ENCODE measurements around the gene WNT9A. TPM values are rescaled to one million over a fixed set of nuclear protein-coding genes. Genes with fewer than 3 reads are reported as not detected.
A peak's percentile ranks its signal among the peaks of the same experiment; 100 is the strongest.

Gene WNT9A
- total RNA-seq, 2 donors from 2014 or later, result 0.11 TPM; not detected in 1

- H3K9me3 Mint-ChIP-seq, result no peaks in the 10 kb centered on the region
- peaks cover 0 to 3% of the 10 kb centered on the region in 2 donors for H3K4me1 Mint-ChIP-seq (ENCODE audit: low read depth in 2 of 2)
- DNase-seq (ENCODE audit: low spot score), result no peak
- no peak overlapping the region for H3K27ac Mint-ChIP-seq
- no peaks in the 10 kb centered on the region for H3K27me3 Mint-ChIP-seq
- H3K4me3 Mint-ChIP-seq, result no peak overlapping the region
- ATAC-seq, result no peak
- H3K36me3 Mint-ChIP-seq, result no peaks in the 10 kb centered on the region
These were observed 55.7 kb downstream of the WNT9A start for GRCh38 chr1:227891955-227892488.

- Mint-ChIP-seq H3K36me3 (no peaks in the 10 kb centered on the region), H3K27ac (no peak overlapping the region), H3K9me3 (no peaks in the 10 kb centered on the region), H3K4me3 (no peak overlapping the region), H3K27me3 (no peaks in the 10 kb centered on the region), H3K4me1 (ENCODE audit: low read depth in 2 of 2) (peaks cover 0 to 3% of the 10 kb centered on the region in 2 donors)
- ATAC-seq (no peak), DNase-seq (ENCODE audit: low spot score) (no peak)
These were observed 56.3 kb downstream of the WNT9A start for GRCh38 chr1:227891223-227891954.

- no peak overlapping the region for H3K4me3 Mint-ChIP-seq
- no peak for ATAC-seq
- no peak for DNase-seq (ENCODE audit: low spot score)
- H3K27me3 Mint-ChIP-seq, result no peaks in the 10 kb centered on the region
- peaks cover 2 to 6% of the 10 kb centered on the region in 2 donors for H3K4me1 Mint-ChIP-seq (ENCODE audit: low read depth in 2 of 2)
- no peak overlapping the region for H3K27ac Mint-ChIP-seq
- no peaks in the 10 kb centered on the region for H3K36me3 Mint-ChIP-seq
- H3K9me3 Mint-ChIP-seq, result no peaks in the 10 kb centered on the region
These were observed 57.1 kb downstream of the WNT9A start for GRCh38 chr1:227890451-227891222.

- ATAC-seq (no peak), DNase-seq (ENCODE audit: low spot score) (no peak)
- Mint-ChIP-seq H3K4me3 (no peak overlapping the region), H3K9me3 (no peaks in the 10 kb centered on the region), H3K4me1 (ENCODE audit: low read depth in 2 of 2) (peaks cover 5 to 8% of the 10 kb centered on the region in 2 donors), H3K36me3 (no peaks in the 10 kb centered on the region), H3K27ac (no peak overlapping the region), H3K27me3 (no peaks in the 10 kb centered on the region)
These were observed 57.8 kb downstream of the WNT9A start for GRCh38 chr1:227889863-227890405.

GRCh38 chr1:227889047-227889862, 58.5 kb downstream of the WNT9A start:
- no peaks in the 10 kb centered on the region for H3K36me3 Mint-ChIP-seq
- no peaks in the 10 kb centered on the region for H3K27me3 Mint-ChIP-seq
- H3K9me3 Mint-ChIP-seq, result no peaks in the 10 kb centered on the region
- no peak overlapping the region for H3K27ac Mint-ChIP-seq
- H3K4me3 Mint-ChIP-seq, result no peak overlapping the region
- DNase-seq (ENCODE audit: low spot score) (no peak), ATAC-seq (no peak)
- H3K4me1 Mint-ChIP-seq (ENCODE audit: low read depth in 2 of 2), result peaks cover 5 to 8% of the 10 kb centered on the region in 2 donors

GRCh38 chr1:227888404-227889046, 59.2 kb downstream of the WNT9A start:
- H3K4me3 Mint-ChIP-seq, result no peak overlapping the region
- ATAC-seq, result no peak
- no peaks in the 10 kb centered on the region for H3K9me3 Mint-ChIP-seq
- H3K27me3 Mint-ChIP-seq, result no peaks in the 10 kb centered on the region
- no peak for DNase-seq (ENCODE audit: low spot score)
- peaks cover 5 to 8% of the 10 kb centered on the region in 2 donors for H3K4me1 Mint-ChIP-seq (ENCODE audit: low read depth in 2 of 2)
- no peaks in the 10 kb centered on the region for H3K36me3 Mint-ChIP-seq
- H3K27ac Mint-ChIP-seq, result no peak overlapping the region

- DNase-seq (ENCODE audit: low spot score), result no peak
- H3K36me3 Mint-ChIP-seq, result no peaks in the 10 kb centered on the region
- no peak overlapping the region for H3K27ac Mint-ChIP-seq
- no peaks in the 10 kb centered on the region for H3K27me3 Mint-ChIP-seq
- peak in 1 of 2 donors; percentile 28 for ATAC-seq
- no peaks in the 10 kb centered on the region for H3K9me3 Mint-ChIP-seq
- peak overlapping the region; percentile 59 for H3K4me3 Mint-ChIP-seq
- peaks cover 5 to 8% of the 10 kb centered on the region in 2 donors for H3K4me1 Mint-ChIP-seq (ENCODE audit: low read depth in 2 of 2)
These were observed 59.9 kb downstream of the WNT9A start for GRCh38 chr1:227887697-227888403.

GRCh38 chr1:227886993-227887696, 60.6 kb downstream of the WNT9A start:
- Mint-ChIP-seq H3K9me3 (no peaks in the 10 kb centered on the region), H3K4me1 (ENCODE audit: low read depth in 2 of 2) (peaks cover 5 to 8% of the 10 kb centered on the region in 2 donors), H3K36me3 (no peaks in the 10 kb centered on the region), H3K27me3 (no peaks in the 10 kb centered on the region), H3K27ac (no peak overlapping the region), H3K4me3 (no peak overlapping the region)
- DNase-seq (ENCODE audit: low spot score) (no peak), ATAC-seq (peak in 1 of 2 donors; percentile 34)

- Mint-ChIP-seq H3K9me3 (no peaks in the 10 kb centered on the region), H3K36me3 (no peaks in the 10 kb centered on the region), H3K4me1 (ENCODE audit: low read depth in 2 of 2) (peaks cover 5 to 8% of the 10 kb centered on the region in 2 donors), H3K27me3 (no peaks in the 10 kb centered on the region), H3K4me3 (no peak overlapping the region), H3K27ac (no peak overlapping the region)
- ATAC-seq (no peak), DNase-seq (ENCODE audit: low spot score) (no peak)
These were observed 61.2 kb downstream of the WNT9A start for GRCh38 chr1:227886503-227886961.

GRCh38 chr1:227885648-227886502, 61.9 kb downstream of the WNT9A start:
- no peak for ATAC-seq
- DNase-seq (ENCODE audit: low spot score), result no peak
- Mint-ChIP-seq H3K4me3 (peak overlapping the region; percentile 17), H3K27ac (no peak overlapping the region), H3K9me3 (no peaks in the 10 kb centered on the region), H3K36me3 (no peaks in the 10 kb centered on the region), H3K4me1 (ENCODE audit: low read depth in 2 of 2) (peaks cover 5 to 8% of the 10 kb centered on the region in 2 donors), H3K27me3 (no peaks in the 10 kb centered on the region)

GRCh38 chr1:227885135-227885647, 62.5 kb downstream of the WNT9A start:
- Mint-ChIP-seq H3K27ac (no peak overlapping the region), H3K9me3 (no peaks in the 10 kb centered on the region), H3K4me3 (peak overlapping the region; percentile 17), H3K36me3 (no peaks in the 10 kb centered on the region), H3K27me3 (peaks cover 0 to 2% of the 10 kb centered on the region in 2 donors), H3K4me1 (ENCODE audit: low read depth in 2 of 2) (peaks cover 5 to 8% of the 10 kb centered on the region in 2 donors)
- ATAC-seq (no peak), DNase-seq (ENCODE audit: low spot score) (no peak)
